HepG2 (cell line): ENCODE measurements around the gene ESPN. TPM values are rescaled to one million over a fixed set of nuclear protein-coding genes. Genes with fewer than 3 reads are reported as not detected.
A peak's percentile ranks its signal among the peaks of the same experiment; 100 is the strongest.

Experiments
- ATAC-seq: fragments of 200-7000 bp; cut with Tn5 transposase; 3 replicates; pipeline ENCODE4 v1.9.1; 2020; ENCODE audit warnings: mild to moderate bottlenecking, moderate library complexity
- BruUV-seq: library from RNA; stranded (reverse); fragments of 400-500 nt; replicated peaks from 2 replicates; lab custom pipeline; 2021; lab: Mats Ljungman, UMichigan
- CTCF ChIA-PET: fragments of 300-600 bp; formaldehyde crosslinking; extraction: SDS; loops from one replicate; lab custom pipeline; 2021; ENCODE audit warnings: low total read pairs, inconsistent platforms, low intra/inter-chr PET ratio; lab: Yijun Ruan, JAX
- POLR2A ChIA-PET: fragments of 350-600 bp; sonication (Branson Sonifier 250); formaldehyde crosslinking; loops from one replicate; lab custom pipeline; 2020; ENCODE audit warnings: antibody characterized with exemption, inconsistent platforms; lab: Yijun Ruan, JAX
- DNase-seq: peaks from one replicate; pipeline ENCODE4 v3.0.0-alpha.2; 2015; ENCODE audit warnings: low spot score
- FAIRE-seq: peaks from 3 replicates; lab custom pipeline; 2011; peaks lifted over from hg19 to GRCh38; lab: Jason Lieb, UNC
- H2AFZ ChIP-seq: one replicate; pipeline ENCODE4 v1.6.1; 2011; ENCODE audit warnings: low read length, inconsistent platforms
- H3K27ac ChIP-seq: fragments of 300-600 bp; 3 replicates; pipeline ENCODE4 v1.8.0; 2011; ENCODE audit warnings: mixed run types, mild to moderate bottlenecking, mixed read lengths, low read length, inconsistent platforms; ENCODE audit not compliant: insufficient read depth; ENCODE audit errors: extremely low read length
- H3K27me3 ChIP-seq, 2 experiments: fragments of 200-600 bp in 1 of 2; 2 replicates in 1 of 2; 3 replicates in 1 of 2; pipeline versions ENCODE4 v1.6.0 to v1.8.0; 2011; ENCODE audit warnings: low read length in 2 of 2, mild to moderate bottlenecking in 2 of 2, moderate library complexity in 2 of 2, inconsistent platforms in 1 of 2; ENCODE audit not compliant: insufficient read depth in 2 of 2, control insufficient read depth in 1 of 2
- H3K36me3 ChIP-seq, 2 experiments: fragments of 200-600 bp in 1 of 2; replicated peaks in 1 of 2; 2 replicates in 1 of 2; 3 replicates in 1 of 2; pipeline versions ENCODE4 v1.5.1 to v1.8.0; 2011; ENCODE audit warnings: low read length in 2 of 2, inconsistent platforms in 1 of 2; ENCODE audit not compliant: insufficient read depth in 2 of 2, control insufficient read depth in 1 of 2
- H3K4me1 ChIP-seq: 2 replicates; pipeline ENCODE4 v1.5.1; 2012; ENCODE audit warnings: low read length, inconsistent platforms; ENCODE audit not compliant: insufficient read depth
- H3K4me2 ChIP-seq: 2 replicates; pipeline ENCODE4 v1.6.0; 2011; ENCODE audit warnings: low read depth, low read length, inconsistent platforms
- H3K4me3 ChIP-seq, 3 experiments: fragments of 200-600 bp in 1 of 3; sonication (generic), shearing (Covaris generic) in 1 of 3; replicated peaks in 1 of 3; 2 replicates each; pipeline ENCODE4 v1.5.1; 2011 to 2016; ENCODE audit warnings: low read length in 3 of 3, inconsistent platforms in 2 of 3, low read depth in 2 of 3, mild to moderate bottlenecking in 2 of 3, control low read depth in 1 of 3, mixed read lengths in 1 of 3; ENCODE audit not compliant: insufficient read depth in 1 of 3
- H3K79me2 ChIP-seq: one replicate; pipeline ENCODE4 v1.6.1; 2011; ENCODE audit warnings: low read length, inconsistent platforms; ENCODE audit not compliant: insufficient read depth
- H3K9ac ChIP-seq: 2 replicates; pipeline ENCODE4 v1.6.0; 2011; ENCODE audit warnings: mild to moderate bottlenecking, low read depth, low read length, inconsistent platforms; ENCODE audit not compliant: insufficient read depth
- H3K9me3 ChIP-seq: 2 replicates; pipeline ENCODE4 v1.5.1; 2012; ENCODE audit warnings: mild to moderate bottlenecking, low read length
- H4K20me1 ChIP-seq: 2 replicates; pipeline ENCODE4 v1.6.0; 2011; ENCODE audit warnings: inconsistent platforms, mild to moderate bottlenecking, low read length, moderate library complexity; ENCODE audit not compliant: insufficient read depth
- DDIT3 ChIP-seq: sonication (generic); formaldehyde crosslinking; IDR thresholded peaks from 2 replicates; pipeline ENCODE4 v1.4.0; 2020; ENCODE audit warnings: mild to moderate bottlenecking, missing genetic modification reagents
- ELF4 ChIP-seq: sonication (generic); formaldehyde crosslinking; IDR thresholded peaks from 2 replicates; pipeline ENCODE4 v1.5.0; 2020; ENCODE audit warnings: missing genetic modification reagents, mild to moderate bottlenecking, moderate library complexity, borderline replicate concordance
- GLI4 ChIP-seq: sonication (generic); formaldehyde crosslinking; IDR thresholded peaks from 2 replicates; pipeline ENCODE4 v1.5.1; 2020; ENCODE audit warnings: missing genetic modification reagents, mild to moderate bottlenecking, moderate library complexity, borderline replicate concordance
- GRHL1 ChIP-seq: sonication (generic); formaldehyde crosslinking; conservative IDR thresholded peaks from 2 replicates; pipeline ENCODE4 v1.8.0; 2022; ENCODE audit warnings: missing genetic modification reagents
- ISL2 ChIP-seq: sonication (generic); formaldehyde crosslinking; IDR thresholded peaks from 2 replicates; pipeline ENCODE4 v1.5.0; 2020; ENCODE audit warnings: missing genetic modification reagents
- MAZ ChIP-seq, 2 experiments: sonication (generic) in 1 of 2; formaldehyde crosslinking in 1 of 2; IDR thresholded peaks; 2 replicates each; pipeline versions ENCODE4 v1.5.0 to v1.6.1; 2012 to 2020; ENCODE audit warnings: low read depth in 2 of 2, mild to moderate bottlenecking in 2 of 2, borderline replicate concordance in 1 of 2, improper control_type of control experiment in 1 of 2, low read length in 1 of 2, missing genetic modification reagents in 1 of 2, moderate library complexity in 1 of 2
- MXD4 ChIP-seq: IDR thresholded peaks from 2 replicates; pipeline ENCODE4 v1.6.1; 2016; ENCODE audit warnings: mild to moderate bottlenecking, missing biosample characterization, missing genetic modification reagents
- PRDM10 ChIP-seq: sonication (generic); formaldehyde crosslinking; IDR thresholded peaks from 2 replicates; pipeline ENCODE4 v1.4.0; 2020; ENCODE audit warnings: low read depth, missing genetic modification reagents
- SOX5 ChIP-seq: IDR thresholded peaks from 2 replicates; pipeline ENCODE4 v1.6.1; 2016; ENCODE audit warnings: borderline replicate concordance
- ZBTB42 ChIP-seq: sonication (generic); formaldehyde crosslinking; IDR thresholded peaks from 2 replicates; pipeline ENCODE4 v1.5.0; 2020; ENCODE audit warnings: mild to moderate bottlenecking, missing genetic modification reagents
- ZFP36 ChIP-seq: fragments of 150-350 bp; IDR thresholded peaks from 2 replicates; pipeline ENCODE4 v1.6.1; 2018; ENCODE audit warnings: borderline replicate concordance, low read length, low read depth; ENCODE audit not compliant: partially characterized antibody
- ZKSCAN8 ChIP-seq: IDR thresholded peaks from 2 replicates; pipeline ENCODE4 v1.6.1; 2016; ENCODE audit warnings: borderline replicate concordance, missing genetic modification reagents, missing compliant biosample characterization
- ZNF75D ChIP-seq: sonication (generic); formaldehyde crosslinking; IDR thresholded peaks from 2 replicates; pipeline ENCODE4 v1.8.1; 2023; ENCODE audit warnings: missing genetic modification reagents, mild to moderate bottlenecking, borderline replicate concordance
- ZNF772 ChIP-seq: sonication (generic); formaldehyde crosslinking; IDR thresholded peaks from 2 replicates; pipeline ENCODE4 v1.5.0; 2020; ENCODE audit warnings: mild to moderate bottlenecking, missing genetic modification reagents
- ZNF816 ChIP-seq: sonication (generic); formaldehyde crosslinking; IDR thresholded peaks from 2 replicates; pipeline ENCODE4 v1.8.0; 2022; ENCODE audit warnings: missing genetic modification reagents, mild to moderate bottlenecking, borderline replicate concordance
- WGBS: methylation state at CpG from one replicate; pipeline ENCODE4 v1.1.6; 2017; ENCODE audit warnings: low lambda C conversion rate; 5-methylcytosine and 5-hydroxymethylcytosine counted together
- in situ Hi-C: cut with HindIII; loops from 2 replicates; pipeline ENCODE4 v1.10.0; 2017; ENCODE audit warnings: low pct_unique_long_range_greater_than_20kb; ENCODE audit not compliant: extremely low pct_ligation_motif_present
- intact Hi-C: fragments of 100-400 bp; cut with micrococcal nuclease; formaldehyde crosslinking; loops from one replicate; pipeline ENCODE4 v1.10.0; 2022; ENCODE audit not compliant: unreplicated experiment
- polyA plus RNA-seq, 8 experiments: library from polyadenylated mRNA; depleted of rRNA in 3 of 8; stranded (reverse) in 7 of 8; unstranded in 1 of 8; fragments of >200 nt; fragmentation: Illumina TruSeq in 4 of 8; extraction: Trizol in 4 of 8; gene quantifications; 2 replicates each; pipeline versions ENCODE4 v1.2.1 to v1.2.3, GENCODE V29; 2011 to 2016; ENCODE audit warnings: low read depth in 4 of 8, missing spikeins in 1 of 8, mixed read lengths in 1 of 8; ENCODE audit not compliant: insufficient read depth in 1 of 8
- total RNA-seq, 5 experiments: library from RNA; depleted of rRNA; stranded (reverse); fragments of >200 nt; fragmentation: Illumina TruSeq; extraction: Trizol; gene quantifications; 2 replicates each; pipeline ENCODE4 v1.2.3, GENCODE V29; 2016; ENCODE audit warnings: low read depth in 1 of 5

Gene ESPN
- total and polyA plus RNA-seq, 2 of the 13 experiments (the other 11 are each of a cell fraction or from before 2014, with no cell fraction given), result 48.6 to 54.2 TPM

- POLR2A ChIA-PET, result interaction anchor here (1.0 to 1.5 kb wide), 5 partner anchors 10 to 43 kb away, joined by 3 to 5 read pairs (median 4); no protein-coding TSS in a partner anchor
- BruUV-seq, result TSS peak; percentile 83
- TF ChIP-seq ZNF75D (CRISPR knock-in tag) (no peak), ZBTB42 (CRISPR knock-in tag) (no peak; the same call in 1 of the 2 replicates), MAZ (IDR thresholded peaks at IDR 0.05; ENCODE audit: borderline replicate concordance, low read depth, low read length) (peak; percentile 57; the same call in 1 of the 2 replicates), MAZ (CRISPR knock-in tag; IDR thresholded peaks at IDR 0.05; ENCODE audit: low read depth) (peak; percentile 96), ZKSCAN8 (CRISPR knock-in tag) (0 out of 2 replicates have a peak, but pooled peaks have one; percentile 15), ZNF772 (CRISPR knock-in tag) (peak; percentile 73; the same call in 1 of the 2 replicates), GLI4 (peak; percentile 87; the same call in 1 of the 2 replicates), ZNF816 (CRISPR knock-in tag) (peak; percentile 51; the same call in 1 of the 2 replicates), MXD4 (CRISPR knock-in tag) (no peak; the same call in 1 of the 2 replicates), SOX5 (CRISPR knock-in tag) (peak; percentile 73; the same call in 1 of the 2 replicates), ELF4 (CRISPR knock-in tag) (no peak; the same call in 1 of the 2 replicates), GRHL1 (no peak), ZFP36 (no peak), ISL2 (CRISPR knock-in tag) (no peak; the same call in 1 of the 2 replicates), DDIT3 (no peak), PRDM10 (CRISPR knock-in tag) (no peak)
Measured at GRCh38 chr1:6447016-6447817, 22.6 kb downstream of the ESPN start.

More at GRCh38 chr1:6447016-6447817, 22.6 kb downstream of the ESPN start:
- Histone ChIP-seq H3K4me2 (peak overlapping the region; percentile 99), H3K36me3 (peaks cover 0 to 5% of the 10 kb centered on the region in 2 experiments; a peak in 3 of 5 replicates), H3K27me3 (peaks cover 0 to 1% of the 10 kb centered on the region in 2 experiments; a peak in 2 of 5 replicates), H3K79me2 (peaks cover 22% of the 10 kb centered on the region), H3K4me3 (peak overlapping the region; percentile 63 to 78 (median 77)), H3K9ac (peak overlapping the region; percentile 85), H3K27ac (peak overlapping the region; percentile 91), H3K9me3 (no peaks in the 10 kb centered on the region), H4K20me1 (0 out of 2 replicates have a peak, but pooled peaks cover 8% of the 10 kb centered on the region), H3K4me1 (peaks cover 51% of the 10 kb centered on the region), H2AFZ (no peak overlapping the region)
- CTCF ChIA-PET, result interaction anchor here (0.9 kb wide), 1 partner anchor 17 kb away, joined by 3 read pairs; no protein-coding TSS in a partner anchor
- DNase-seq, result peak; percentile 86
- ATAC-seq, result peak; percentile 37
- FAIRE-seq, result peak; percentile 83
- intact Hi-C loops (loop anchor here (2.0 to 10.0 kb wide), 2 partner anchors 18 to 652 kb away; no protein-coding TSS in a partner anchor), in situ Hi-C loops (no loop called here)
- under 1% methylated on average over 34 of the region's 67 CpGs for WGBS
